HG02938 (cell line): ENCODE measurements around the gene SRR.

Experiments
- ATAC-seq: cut with Tn5 transposase; IDR thresholded peaks from one replicate; pipeline ENCODE4 v1.9.1; 2021; ENCODE audit warnings: mild to moderate bottlenecking, moderate library complexity; ENCODE audit not compliant: unreplicated experiment

SRR gene

DNA sequence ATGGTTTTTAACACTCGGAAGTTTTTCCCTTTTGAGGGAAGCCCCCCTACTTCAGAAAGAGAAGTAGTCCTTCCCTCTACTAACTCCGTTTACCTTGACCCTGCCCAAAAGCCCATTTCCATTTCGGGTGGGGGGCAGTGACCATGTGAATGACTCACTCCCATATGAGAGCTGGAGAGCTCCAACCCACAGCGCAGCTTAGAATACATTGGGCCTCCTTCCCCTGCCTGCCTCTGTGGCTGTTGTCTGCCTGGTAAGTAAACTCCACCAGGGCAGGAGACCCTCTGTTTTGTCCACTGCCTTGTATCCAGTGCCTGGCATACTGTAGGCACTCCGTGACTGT, 34.5 kb downstream of the SRR start:
- no peak for ATAC-seq

DNA sequence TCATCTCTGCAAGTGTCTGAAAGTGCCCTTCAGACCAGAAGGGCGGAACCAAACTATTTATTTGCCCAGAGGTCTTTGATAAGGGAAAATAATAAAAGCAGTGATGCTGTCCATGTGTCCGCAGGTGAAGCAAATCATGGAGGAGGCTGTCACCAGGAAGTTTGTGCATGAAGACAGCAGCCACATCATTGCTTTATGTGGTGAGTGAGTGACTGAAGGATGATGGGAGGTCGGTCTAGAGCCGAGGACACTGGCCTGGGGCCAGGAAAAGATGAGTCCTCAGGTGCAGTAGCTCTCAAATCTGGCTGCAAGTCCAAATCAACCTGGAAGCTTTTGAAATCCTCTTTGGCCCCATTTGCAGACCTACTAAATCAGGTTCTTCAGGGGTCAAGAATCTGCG, 39.7 kb downstream of the SRR start:
- ATAC-seq = no peak

DNA sequence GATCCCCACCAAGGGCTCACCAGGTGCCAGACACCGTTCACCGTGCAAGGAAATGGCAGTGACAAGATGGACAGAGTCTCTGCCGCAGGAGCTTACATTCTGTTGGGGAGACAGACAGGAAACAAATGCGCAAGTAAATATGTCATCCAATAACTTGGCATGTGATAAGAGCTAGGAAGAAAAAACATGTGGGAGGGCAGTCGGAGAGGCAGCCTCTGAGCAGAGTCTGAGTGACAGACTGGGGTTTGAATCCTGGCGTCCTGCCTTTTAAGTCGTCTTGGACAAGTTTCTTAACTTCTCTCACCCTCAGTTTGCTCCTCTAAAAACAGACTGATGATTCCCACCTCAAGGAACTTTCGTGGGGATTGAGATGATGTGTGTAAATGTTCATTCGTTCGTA, 40.8 kb downstream of the SRR start:
- no peak for ATAC-seq

DNA sequence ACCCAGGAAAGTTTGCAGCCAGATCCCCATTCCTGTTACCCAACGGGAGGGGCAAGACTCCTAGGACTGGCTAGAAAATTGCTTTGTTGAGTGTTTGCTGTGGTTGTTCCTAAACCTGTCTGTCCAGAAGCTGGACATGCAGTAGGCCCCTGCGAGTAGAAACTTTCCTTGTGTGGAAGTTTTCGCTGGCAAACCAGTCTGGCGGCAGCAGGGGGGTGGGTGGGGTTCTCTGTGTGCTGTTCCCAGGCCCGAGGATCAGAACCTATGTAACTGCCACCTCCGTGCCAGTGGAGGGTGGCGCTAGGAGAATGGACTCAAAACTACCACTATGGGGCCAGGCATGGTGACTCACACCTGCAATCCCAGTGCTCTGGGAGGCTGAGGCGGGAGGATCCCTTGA, 42.7 kb downstream of the SRR start:
- no peak for ATAC-seq

DNA sequence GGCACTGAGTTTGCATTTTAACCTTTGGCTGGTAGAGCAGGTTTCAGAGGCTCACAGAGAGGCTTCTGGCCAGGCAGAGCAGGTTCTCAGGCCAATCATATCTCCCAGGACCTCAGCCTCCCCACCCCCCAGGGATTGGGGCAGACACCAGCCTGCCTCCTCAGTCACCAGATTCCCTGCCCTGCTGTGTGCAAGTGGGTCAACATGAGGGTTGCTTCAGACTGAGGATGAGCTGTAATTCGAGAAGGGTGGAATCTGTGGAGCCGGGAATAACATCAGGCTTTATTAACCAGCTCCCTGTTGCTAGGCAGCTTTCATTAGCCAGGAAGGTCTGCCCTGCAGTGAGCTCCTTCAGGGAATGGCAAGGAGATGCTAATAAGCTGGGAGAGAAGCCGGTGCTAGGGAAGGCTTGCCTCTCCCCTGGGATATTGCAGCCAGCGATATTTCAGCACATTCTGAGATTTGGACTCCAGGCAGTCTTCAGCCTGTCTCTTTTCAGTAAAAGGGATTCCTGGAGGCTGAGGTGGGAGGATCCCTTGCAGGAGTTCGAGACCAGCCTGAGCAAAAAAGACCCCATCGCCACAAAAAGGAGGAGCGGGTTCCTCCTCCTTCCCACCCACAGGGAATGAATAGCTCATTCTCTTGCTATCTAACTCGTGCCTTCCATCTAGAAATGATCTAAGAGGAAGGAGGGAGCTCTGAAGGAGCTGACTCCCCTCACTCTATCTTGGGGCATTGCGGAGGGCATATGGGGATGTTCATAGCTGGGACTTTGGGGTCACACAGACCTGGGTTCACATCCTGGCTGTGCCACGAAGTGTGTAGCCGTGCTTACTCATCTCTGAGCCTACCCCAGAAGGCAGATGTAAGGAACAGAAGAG, 44.3 kb downstream of the SRR start:
- ATAC-seq = no peak

- ATAC-seq = no peak
These were observed 47.5 kb downstream of the SRR start for GRCh38 chr17:2351269-2351668.

DNA sequence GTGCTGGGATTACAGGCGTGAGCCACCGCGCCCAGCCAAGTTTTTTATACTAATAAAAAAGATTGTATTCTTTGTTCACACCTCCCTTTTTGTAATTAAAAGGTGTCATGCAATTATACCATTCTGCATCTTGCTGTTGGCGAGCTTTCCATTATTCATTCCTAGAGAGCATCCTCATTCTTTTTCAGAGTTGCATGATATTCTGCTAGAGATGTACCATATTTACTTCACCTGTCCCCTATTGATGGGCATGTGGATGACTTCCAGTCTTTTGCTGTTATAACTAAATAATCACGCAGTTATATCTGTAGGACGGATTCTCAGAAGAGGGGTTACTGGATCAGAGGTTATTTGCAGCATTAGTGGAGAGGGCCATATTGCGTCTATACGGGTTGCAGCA, 50.6 kb downstream of the SRR start:
- no peak for ATAC-seq

DNA sequence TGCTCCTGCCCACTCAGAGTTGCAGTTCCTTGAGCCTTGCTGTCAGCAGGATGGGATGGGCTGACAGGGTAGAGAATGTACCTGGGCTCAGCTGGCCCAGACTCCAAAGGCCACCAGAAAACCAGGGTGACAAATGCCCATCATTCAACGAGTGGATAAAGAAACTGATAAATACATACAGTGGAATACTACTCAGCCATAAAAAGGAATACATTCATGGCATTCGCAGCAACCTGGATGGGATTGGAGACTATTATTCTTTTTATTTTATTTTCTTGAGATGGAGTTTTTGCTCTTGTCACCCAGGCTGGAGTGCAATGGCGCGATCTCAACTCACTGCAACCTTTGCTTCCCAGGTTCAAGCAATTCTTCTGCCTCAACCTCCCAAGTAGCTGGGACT, 53.5 kb downstream of the SRR start:
- ATAC-seq = no peak

DNA sequence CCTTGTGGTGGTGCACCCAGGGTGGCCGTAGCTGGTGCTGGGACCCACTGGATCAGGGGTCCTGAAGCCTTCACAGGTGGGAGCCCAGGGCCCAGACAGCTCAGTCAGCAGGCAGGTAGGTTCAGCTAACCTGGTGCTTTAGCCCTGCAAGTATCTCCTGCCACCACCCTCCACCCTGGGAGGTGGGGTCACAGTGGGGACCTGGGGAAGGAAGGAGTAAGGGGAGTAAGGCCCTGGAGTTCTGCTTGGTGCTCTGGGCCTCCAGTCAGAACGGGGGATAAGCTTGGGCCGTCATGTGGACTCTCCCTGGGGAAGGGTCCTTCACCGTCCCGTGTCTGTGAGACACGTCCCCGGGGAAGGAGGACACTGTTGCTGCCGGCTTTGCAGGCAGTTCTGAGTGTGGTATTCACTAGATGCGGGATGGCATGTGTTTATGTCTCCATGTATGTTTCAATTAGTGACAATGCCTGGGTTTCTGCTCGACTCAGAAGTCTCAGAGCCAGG, 54.2 kb downstream of the SRR start:
- ATAC-seq = no peak

DNA sequence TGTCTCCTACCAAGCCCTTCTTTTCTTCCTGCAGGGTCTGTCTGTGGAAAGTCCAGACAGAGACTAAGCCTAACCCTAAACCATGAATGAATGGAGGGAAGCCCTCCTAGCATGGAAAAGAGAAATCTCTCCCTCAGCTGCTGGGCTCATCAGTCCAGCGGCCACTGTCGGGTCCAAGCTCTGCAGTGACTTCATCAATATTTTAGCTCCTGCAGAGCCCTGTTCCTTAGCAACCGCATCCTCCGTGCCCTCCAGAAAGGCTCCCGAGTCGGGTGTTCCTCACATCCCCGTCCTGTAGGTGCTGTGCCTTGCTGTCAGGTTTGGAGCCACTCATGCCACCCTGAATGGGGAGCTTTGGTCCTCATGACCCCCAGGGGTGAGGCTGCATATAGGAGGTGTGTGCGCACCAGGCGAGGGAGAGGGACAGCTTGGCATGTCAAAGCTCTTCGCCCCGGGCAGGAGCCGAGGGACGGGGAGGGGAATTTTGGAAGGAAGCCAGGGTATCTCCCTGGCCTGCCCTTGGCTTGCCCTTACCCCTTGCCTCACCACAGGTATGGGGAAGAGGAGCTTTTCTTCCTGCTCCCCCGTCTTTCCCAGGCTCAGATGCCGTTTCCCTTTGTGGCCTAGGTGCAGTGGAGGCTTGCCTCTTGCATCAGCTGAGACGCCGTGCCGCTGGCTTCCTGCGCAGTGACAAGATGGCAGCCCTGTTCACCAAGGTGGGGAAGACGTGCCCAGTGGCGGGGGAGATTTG, 57.4 kb downstream of the SRR start:
- ATAC-seq = no peak

DNA sequence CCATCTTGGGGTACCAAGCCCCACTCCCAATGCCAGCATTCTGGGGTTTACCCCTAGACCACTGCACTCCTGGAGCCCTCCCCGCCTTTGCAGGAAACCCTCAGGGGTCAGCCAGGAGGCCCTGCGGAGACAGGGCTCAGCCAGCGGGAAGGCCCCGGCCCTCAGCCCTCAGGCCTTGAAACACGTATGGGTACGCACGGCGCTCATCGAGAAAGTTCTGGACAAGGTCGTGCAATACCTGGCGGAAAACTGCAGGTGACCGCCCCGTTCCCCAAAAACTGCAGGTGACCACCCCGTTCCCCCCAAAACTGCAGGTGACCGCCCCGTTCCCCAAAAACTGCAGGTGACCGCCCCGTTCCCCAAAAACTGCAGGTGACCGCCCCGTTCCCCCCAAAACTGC, 58.3 kb downstream of the SRR start:
- no peak for ATAC-seq

GRCh38 chr17:2362416-2362815, 58.7 kb downstream of the SRR start:
- ATAC-seq = no peak

DNA sequence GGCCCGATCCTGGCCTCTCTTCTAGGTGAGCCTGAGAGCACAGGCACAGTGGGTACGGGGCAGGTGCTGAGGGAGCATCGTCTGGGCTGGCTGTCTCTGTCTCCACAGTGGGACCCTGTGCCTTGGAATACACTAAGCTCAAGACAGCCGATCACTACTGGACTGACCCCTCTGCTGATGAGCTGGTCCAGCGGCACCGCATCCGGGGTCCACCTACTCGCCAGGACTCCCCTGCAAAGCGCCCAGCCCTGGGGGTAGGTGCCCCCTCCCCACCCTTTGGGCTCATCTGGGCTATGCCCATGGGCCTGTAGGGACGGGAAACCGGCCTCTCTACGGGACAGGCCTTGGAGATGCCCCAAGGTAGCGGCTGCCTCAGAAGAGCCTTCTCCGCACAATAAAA, 59.1 kb downstream of the SRR start:
- no peak for ATAC-seq

GRCh38 chr17:2363318-2363717, 59.6 kb downstream of the SRR start:
- no peak for ATAC-seq

DNA sequence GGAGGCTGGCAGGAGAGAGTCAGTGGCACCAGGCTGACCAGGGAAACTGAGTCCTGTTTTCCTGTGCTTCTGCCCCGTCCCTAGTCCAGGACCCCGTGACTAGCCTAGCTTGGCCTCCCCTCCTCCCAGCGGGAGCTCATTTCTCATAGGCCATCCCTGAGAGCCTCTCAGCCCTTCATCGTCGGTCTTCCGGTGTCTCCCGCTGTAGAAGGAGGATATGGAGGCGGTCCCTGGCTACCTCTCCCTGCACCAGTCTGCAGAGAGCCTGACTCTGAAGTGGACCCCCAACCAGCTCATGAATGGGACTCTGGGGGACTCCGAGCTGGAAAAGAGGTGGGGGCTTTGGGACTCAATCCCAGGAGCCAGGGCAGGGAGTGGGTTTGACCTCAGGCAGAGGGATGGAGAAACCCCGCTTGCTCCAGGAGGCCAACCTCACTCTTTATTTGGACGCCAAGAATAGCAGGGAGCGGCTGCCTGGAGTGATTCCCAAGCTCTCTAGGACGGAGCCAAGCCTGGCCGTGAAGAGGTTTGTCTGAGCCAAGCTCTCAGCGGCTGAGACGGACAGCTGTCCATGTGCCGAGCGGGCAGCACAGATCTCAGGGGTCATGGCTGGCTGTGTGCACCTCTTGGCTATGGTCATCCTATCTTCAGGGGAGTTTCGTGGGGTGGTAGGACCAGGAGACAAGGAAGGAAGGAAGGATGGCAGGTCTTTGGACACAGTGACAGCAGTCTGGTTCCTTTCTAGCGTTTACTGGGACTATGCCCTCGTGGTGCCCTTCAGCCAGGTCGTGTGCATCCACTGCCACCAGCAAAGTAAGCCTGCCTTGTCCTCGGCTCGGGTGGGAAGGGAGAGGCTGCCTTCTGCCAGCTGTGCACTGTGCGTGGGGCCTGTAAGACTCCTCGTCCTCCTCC, 60.4 kb downstream of the SRR start:
- no peak for ATAC-seq

DNA sequence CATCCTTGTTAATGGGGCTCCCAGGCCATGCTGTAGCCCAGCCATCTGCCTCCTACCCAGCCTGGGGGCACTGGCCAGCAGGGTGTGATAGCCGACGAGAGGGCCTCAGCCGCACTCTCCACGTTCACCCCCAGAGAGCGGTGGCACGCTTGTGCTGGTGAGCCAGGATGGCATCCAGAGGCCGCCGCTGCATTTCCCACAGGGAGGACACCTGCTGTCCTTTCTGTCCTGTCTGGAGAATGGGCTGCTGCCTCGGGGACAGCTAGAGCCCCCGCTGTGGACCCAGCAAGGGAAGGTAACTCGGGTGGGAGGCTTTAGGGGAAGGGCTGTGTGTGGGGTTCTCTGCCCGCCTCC, 61.0 kb downstream of the SRR start:
- ATAC-seq = no peak

GRCh38 chr17:2365132-2365531, 61.4 kb downstream of the SRR start:
- ATAC-seq = no peak

- no peak for ATAC-seq
These were observed 63.2 kb downstream of the SRR start for GRCh38 chr17:2366747-2367494.

DNA sequence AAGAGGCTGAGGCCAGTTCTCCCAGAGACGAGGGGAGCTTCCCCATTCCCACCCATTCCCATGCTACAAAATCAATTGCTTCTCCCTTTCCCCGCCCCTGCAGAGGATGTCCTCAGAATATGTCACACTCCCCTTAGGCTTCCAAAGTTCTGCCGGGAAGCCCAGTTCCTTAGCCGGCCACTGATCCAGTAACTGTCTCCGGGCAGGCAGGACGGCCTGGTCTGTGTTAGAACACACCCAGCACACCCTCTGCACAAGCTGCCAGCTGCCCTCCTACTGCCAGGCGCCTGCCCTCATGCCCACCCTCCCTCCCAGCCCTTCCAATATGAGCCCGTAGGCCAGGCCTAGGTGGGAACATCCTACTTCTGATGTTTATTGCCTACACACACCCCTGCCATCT, 64.6 kb downstream of the SRR start:
- no peak for ATAC-seq

- no peak for ATAC-seq
These were observed 65.3 kb downstream of the SRR start for GRCh38 chr17:2369039-2369438.
